HepG2 (cell line): ENCODE results near the gene ETS1. TPM values are rescaled to one million over a fixed set of nuclear protein-coding genes. Genes with fewer than 3 reads are reported as not detected.

ENCODE experiments used
- ATAC-seq: fragments of 200-7000 bp; cut with Tn5 transposase; 3 replicates; pipeline ENCODE4 v1.9.1; 2020; ENCODE audit warnings: mild to moderate bottlenecking, moderate library complexity
- BruUV-seq: library from RNA; stranded (reverse); fragments of 400-500 nt; replicated peaks from 2 replicates; lab custom pipeline; 2021; lab: Mats Ljungman, UMichigan
- CTCF ChIA-PET: fragments of 300-600 bp; formaldehyde crosslinking; extraction: SDS; loops from one replicate; lab custom pipeline; 2021; ENCODE audit warnings: low total read pairs, inconsistent platforms, low intra/inter-chr PET ratio; lab: Yijun Ruan, JAX
- POLR2A ChIA-PET: fragments of 350-600 bp; sonication (Branson Sonifier 250); formaldehyde crosslinking; loops from one replicate; lab custom pipeline; 2020; ENCODE audit warnings: antibody characterized with exemption, inconsistent platforms; lab: Yijun Ruan, JAX
- DNase-seq: peaks from one replicate; pipeline ENCODE4 v3.0.0-alpha.2; 2015; ENCODE audit warnings: low spot score
- FAIRE-seq: peaks from 3 replicates; lab custom pipeline; 2011; peaks lifted over from hg19 to GRCh38; lab: Jason Lieb, UNC
- H2AFZ ChIP-seq: one replicate; pipeline ENCODE4 v1.6.1; 2011; ENCODE audit warnings: low read length, inconsistent platforms
- H3K27ac ChIP-seq: fragments of 300-600 bp; 3 replicates; pipeline ENCODE4 v1.8.0; 2011; ENCODE audit warnings: mixed run types, mild to moderate bottlenecking, mixed read lengths, low read length, inconsistent platforms; ENCODE audit not compliant: insufficient read depth; ENCODE audit errors: extremely low read length
- H3K27me3 ChIP-seq, 2 experiments: fragments of 200-600 bp in 1 of 2; 2 replicates in 1 of 2; 3 replicates in 1 of 2; pipeline versions ENCODE4 v1.6.0 to v1.8.0; 2011; ENCODE audit warnings: low read length in 2 of 2, mild to moderate bottlenecking in 2 of 2, moderate library complexity in 2 of 2, inconsistent platforms in 1 of 2; ENCODE audit not compliant: insufficient read depth in 2 of 2, control insufficient read depth in 1 of 2
- H3K36me3 ChIP-seq, 2 experiments: fragments of 200-600 bp in 1 of 2; replicated peaks in 1 of 2; 2 replicates in 1 of 2; 3 replicates in 1 of 2; pipeline versions ENCODE4 v1.5.1 to v1.8.0; 2011; ENCODE audit warnings: low read length in 2 of 2, inconsistent platforms in 1 of 2; ENCODE audit not compliant: insufficient read depth in 2 of 2, control insufficient read depth in 1 of 2
- H3K4me1 ChIP-seq: 2 replicates; pipeline ENCODE4 v1.5.1; 2012; ENCODE audit warnings: low read length, inconsistent platforms; ENCODE audit not compliant: insufficient read depth
- H3K4me2 ChIP-seq: 2 replicates; pipeline ENCODE4 v1.6.0; 2011; ENCODE audit warnings: low read depth, low read length, inconsistent platforms
- H3K4me3 ChIP-seq, 3 experiments: fragments of 200-600 bp in 1 of 3; sonication (generic), shearing (Covaris generic) in 1 of 3; replicated peaks in 1 of 3; 2 replicates each; pipeline ENCODE4 v1.5.1; 2011 to 2016; ENCODE audit warnings: low read length in 3 of 3, inconsistent platforms in 2 of 3, low read depth in 2 of 3, mild to moderate bottlenecking in 2 of 3, control low read depth in 1 of 3, mixed read lengths in 1 of 3; ENCODE audit not compliant: insufficient read depth in 1 of 3
- H3K79me2 ChIP-seq: one replicate; pipeline ENCODE4 v1.6.1; 2011; ENCODE audit warnings: low read length, inconsistent platforms; ENCODE audit not compliant: insufficient read depth
- H3K9ac ChIP-seq: 2 replicates; pipeline ENCODE4 v1.6.0; 2011; ENCODE audit warnings: mild to moderate bottlenecking, low read depth, low read length, inconsistent platforms; ENCODE audit not compliant: insufficient read depth
- H3K9me3 ChIP-seq: 2 replicates; pipeline ENCODE4 v1.5.1; 2012; ENCODE audit warnings: mild to moderate bottlenecking, low read length
- H4K20me1 ChIP-seq: 2 replicates; pipeline ENCODE4 v1.6.0; 2011; ENCODE audit warnings: inconsistent platforms, mild to moderate bottlenecking, low read length, moderate library complexity; ENCODE audit not compliant: insufficient read depth
- ARNTL ChIP-seq: sonication (generic); formaldehyde crosslinking; IDR thresholded peaks from 2 replicates; pipeline ENCODE4 v1.4.0; 2020; ENCODE audit warnings: mild to moderate bottlenecking, missing genetic modification reagents
- ETV5 ChIP-seq: IDR thresholded peaks from 2 replicates; pipeline ENCODE4 v1.6.1; 2018; ENCODE audit warnings: missing biosample characterization, missing genetic modification reagents, inconsistent platforms, borderline replicate concordance
- GTF2F1 ChIP-seq: fragments of 150-350 bp; IDR thresholded peaks from 2 replicates; pipeline ENCODE4 v1.6.1; 2014; ENCODE audit warnings: low read length
- MTA1 ChIP-seq: sonication (generic); formaldehyde crosslinking; IDR thresholded peaks from 2 replicates; pipeline ENCODE4 v1.4.0; 2020; ENCODE audit warnings: missing genetic modification reagents, mild to moderate bottlenecking, borderline replicate concordance
- MYNN ChIP-seq: sonication (generic); formaldehyde crosslinking; IDR thresholded peaks from 2 replicates; pipeline ENCODE4 v1.4.0; 2020; ENCODE audit warnings: mild to moderate bottlenecking, low read depth, missing genetic modification reagents
- PLRG1 ChIP-seq: fragments of 450-650 bp; conservative IDR thresholded peaks from 2 replicates; pipeline ENCODE4 v1.6.1; 2016
- RBFOX2 ChIP-seq: fragments of 200-400 bp; formaldehyde crosslinking; IDR thresholded peaks from 2 replicates; pipeline ENCODE4 v1.6.1; 2017; ENCODE audit warnings: low read depth, mild to moderate bottlenecking, low read length
- SMARCC2 ChIP-seq: fragments of 450-650 bp; IDR thresholded peaks from 2 replicates; pipeline ENCODE4 v1.6.1; 2017; ENCODE audit warnings: antibody characterized with exemption, mild to moderate bottlenecking
- ZFP36 ChIP-seq: fragments of 150-350 bp; IDR thresholded peaks from 2 replicates; pipeline ENCODE4 v1.6.1; 2018; ENCODE audit warnings: borderline replicate concordance, low read length, low read depth; ENCODE audit not compliant: partially characterized antibody
- ZNF263 ChIP-seq: sonication (generic); formaldehyde crosslinking; IDR thresholded peaks from 2 replicates; pipeline ENCODE4 v1.4.0; 2020; ENCODE audit warnings: missing genetic modification reagents
- ZNF33B ChIP-seq: sonication (generic); formaldehyde crosslinking; IDR thresholded peaks from 2 replicates; pipeline ENCODE4 v1.5.1; 2020; ENCODE audit warnings: mild to moderate bottlenecking, missing genetic modification reagents
- WGBS: methylation state at CpG from one replicate; pipeline ENCODE4 v1.1.6; 2017; ENCODE audit warnings: low lambda C conversion rate; 5-methylcytosine and 5-hydroxymethylcytosine counted together
- in situ Hi-C: cut with HindIII; loops from 2 replicates; pipeline ENCODE4 v1.10.0; 2017; ENCODE audit warnings: low pct_unique_long_range_greater_than_20kb; ENCODE audit not compliant: extremely low pct_ligation_motif_present
- intact Hi-C: fragments of 100-400 bp; cut with micrococcal nuclease; formaldehyde crosslinking; loops from one replicate; pipeline ENCODE4 v1.10.0; 2022; ENCODE audit not compliant: unreplicated experiment
- polyA plus RNA-seq, 8 experiments: library from polyadenylated mRNA; depleted of rRNA in 3 of 8; stranded (reverse) in 7 of 8; unstranded in 1 of 8; fragments of >200 nt; fragmentation: Illumina TruSeq in 4 of 8; extraction: Trizol in 4 of 8; gene quantifications; 2 replicates each; pipeline versions ENCODE4 v1.2.1 to v1.2.3, GENCODE V29; 2011 to 2016; ENCODE audit warnings: low read depth in 4 of 8, missing spikeins in 1 of 8, mixed read lengths in 1 of 8; ENCODE audit not compliant: insufficient read depth in 1 of 8
- total RNA-seq, 5 experiments: library from RNA; depleted of rRNA; stranded (reverse); fragments of >200 nt; fragmentation: Illumina TruSeq; extraction: Trizol; gene quantifications; 2 replicates each; pipeline ENCODE4 v1.2.3, GENCODE V29; 2016; ENCODE audit warnings: low read depth in 1 of 5
- TF ChIP-seq, protein P1 (sequence below): sonication (generic); formaldehyde crosslinking; IDR thresholded peaks from 2 replicates; pipeline ENCODE4 v1.4.0; 2020; ENCODE audit warnings: mild to moderate bottlenecking, missing genetic modification reagents
- TF ChIP-seq, protein P2 (sequence below): sonication (generic); formaldehyde crosslinking; IDR thresholded peaks from 2 replicates; pipeline ENCODE4 v1.4.0; 2020; ENCODE audit warnings: missing genetic modification reagents
- TF ChIP-seq, protein P3 (sequence below): sonication (generic); formaldehyde crosslinking; IDR thresholded peaks from 2 replicates; pipeline ENCODE4 v1.4.0; 2020; ENCODE audit warnings: missing genetic modification reagents, mild to moderate bottlenecking, borderline replicate concordance

The ETS1 gene
- total and polyA plus RNA-seq, 2 of the 13 experiments (the other 11 are each of a cell fraction or from before 2014, with no cell fraction given) = 0.18 to 0.34 TPM

DNA sequence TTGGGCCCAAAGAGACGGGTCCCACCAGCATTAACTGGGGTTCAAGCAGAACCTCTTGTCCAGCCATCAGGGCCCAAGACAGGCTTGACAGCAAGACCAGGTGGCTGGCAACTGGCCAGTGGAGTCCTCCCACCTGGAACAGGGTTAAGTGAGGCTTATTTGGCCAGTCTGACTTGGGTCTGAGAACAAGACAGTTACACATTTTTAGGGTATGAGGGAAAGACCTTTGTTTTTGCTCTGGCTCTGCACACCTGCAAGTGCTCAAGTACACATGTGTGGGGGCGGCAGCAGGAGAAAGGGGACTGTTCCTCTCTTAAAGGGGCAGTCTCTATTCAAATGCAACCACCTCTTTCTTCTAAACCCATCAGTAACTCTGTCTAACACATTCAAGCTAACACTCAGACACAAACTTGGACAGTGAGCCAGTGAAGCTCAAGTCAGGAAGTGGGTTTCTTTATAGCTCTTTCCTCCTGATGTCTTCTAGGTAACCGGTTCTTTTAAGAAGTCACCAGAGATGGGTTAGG lies 116.2 kb downstream of the ETS1 start:
- Histone ChIP-seq H4K20me1 (no peaks in the 10 kb centered on the region), H3K4me1 (peaks cover 18% of the 10 kb centered on the region), H3K9me3 (no peaks in the 10 kb centered on the region), H2AFZ (no peak overlapping the region), H3K9ac (no peak overlapping the region), H3K4me2 (no peak overlapping the region), H3K27ac (no peak overlapping the region), H3K79me2 (no peaks in the 10 kb centered on the region), H3K36me3 (no peaks in the 10 kb centered on the region), H3K27me3 (no peaks in the 10 kb centered on the region; a peak in 1 of 5 replicates), H3K4me3 (no peak overlapping the region)
- ATAC-seq = no peak
- intact Hi-C loops = no loop called here
- DNase-seq = no peak
- BruUV-seq = no TSS peak
- WGBS = 52% methylated on average over 3 of the region's 3 CpGs
- FAIRE-seq = no peak
- in situ Hi-C loops = no loop called here
- CTCF ChIA-PET = no interaction called here
- POLR2A ChIA-PET = no interaction called here
- no peak for TF ChIP-seq ETV5 (CRISPR knock-in tag)
- TF ChIP-seq, protein P1, sequence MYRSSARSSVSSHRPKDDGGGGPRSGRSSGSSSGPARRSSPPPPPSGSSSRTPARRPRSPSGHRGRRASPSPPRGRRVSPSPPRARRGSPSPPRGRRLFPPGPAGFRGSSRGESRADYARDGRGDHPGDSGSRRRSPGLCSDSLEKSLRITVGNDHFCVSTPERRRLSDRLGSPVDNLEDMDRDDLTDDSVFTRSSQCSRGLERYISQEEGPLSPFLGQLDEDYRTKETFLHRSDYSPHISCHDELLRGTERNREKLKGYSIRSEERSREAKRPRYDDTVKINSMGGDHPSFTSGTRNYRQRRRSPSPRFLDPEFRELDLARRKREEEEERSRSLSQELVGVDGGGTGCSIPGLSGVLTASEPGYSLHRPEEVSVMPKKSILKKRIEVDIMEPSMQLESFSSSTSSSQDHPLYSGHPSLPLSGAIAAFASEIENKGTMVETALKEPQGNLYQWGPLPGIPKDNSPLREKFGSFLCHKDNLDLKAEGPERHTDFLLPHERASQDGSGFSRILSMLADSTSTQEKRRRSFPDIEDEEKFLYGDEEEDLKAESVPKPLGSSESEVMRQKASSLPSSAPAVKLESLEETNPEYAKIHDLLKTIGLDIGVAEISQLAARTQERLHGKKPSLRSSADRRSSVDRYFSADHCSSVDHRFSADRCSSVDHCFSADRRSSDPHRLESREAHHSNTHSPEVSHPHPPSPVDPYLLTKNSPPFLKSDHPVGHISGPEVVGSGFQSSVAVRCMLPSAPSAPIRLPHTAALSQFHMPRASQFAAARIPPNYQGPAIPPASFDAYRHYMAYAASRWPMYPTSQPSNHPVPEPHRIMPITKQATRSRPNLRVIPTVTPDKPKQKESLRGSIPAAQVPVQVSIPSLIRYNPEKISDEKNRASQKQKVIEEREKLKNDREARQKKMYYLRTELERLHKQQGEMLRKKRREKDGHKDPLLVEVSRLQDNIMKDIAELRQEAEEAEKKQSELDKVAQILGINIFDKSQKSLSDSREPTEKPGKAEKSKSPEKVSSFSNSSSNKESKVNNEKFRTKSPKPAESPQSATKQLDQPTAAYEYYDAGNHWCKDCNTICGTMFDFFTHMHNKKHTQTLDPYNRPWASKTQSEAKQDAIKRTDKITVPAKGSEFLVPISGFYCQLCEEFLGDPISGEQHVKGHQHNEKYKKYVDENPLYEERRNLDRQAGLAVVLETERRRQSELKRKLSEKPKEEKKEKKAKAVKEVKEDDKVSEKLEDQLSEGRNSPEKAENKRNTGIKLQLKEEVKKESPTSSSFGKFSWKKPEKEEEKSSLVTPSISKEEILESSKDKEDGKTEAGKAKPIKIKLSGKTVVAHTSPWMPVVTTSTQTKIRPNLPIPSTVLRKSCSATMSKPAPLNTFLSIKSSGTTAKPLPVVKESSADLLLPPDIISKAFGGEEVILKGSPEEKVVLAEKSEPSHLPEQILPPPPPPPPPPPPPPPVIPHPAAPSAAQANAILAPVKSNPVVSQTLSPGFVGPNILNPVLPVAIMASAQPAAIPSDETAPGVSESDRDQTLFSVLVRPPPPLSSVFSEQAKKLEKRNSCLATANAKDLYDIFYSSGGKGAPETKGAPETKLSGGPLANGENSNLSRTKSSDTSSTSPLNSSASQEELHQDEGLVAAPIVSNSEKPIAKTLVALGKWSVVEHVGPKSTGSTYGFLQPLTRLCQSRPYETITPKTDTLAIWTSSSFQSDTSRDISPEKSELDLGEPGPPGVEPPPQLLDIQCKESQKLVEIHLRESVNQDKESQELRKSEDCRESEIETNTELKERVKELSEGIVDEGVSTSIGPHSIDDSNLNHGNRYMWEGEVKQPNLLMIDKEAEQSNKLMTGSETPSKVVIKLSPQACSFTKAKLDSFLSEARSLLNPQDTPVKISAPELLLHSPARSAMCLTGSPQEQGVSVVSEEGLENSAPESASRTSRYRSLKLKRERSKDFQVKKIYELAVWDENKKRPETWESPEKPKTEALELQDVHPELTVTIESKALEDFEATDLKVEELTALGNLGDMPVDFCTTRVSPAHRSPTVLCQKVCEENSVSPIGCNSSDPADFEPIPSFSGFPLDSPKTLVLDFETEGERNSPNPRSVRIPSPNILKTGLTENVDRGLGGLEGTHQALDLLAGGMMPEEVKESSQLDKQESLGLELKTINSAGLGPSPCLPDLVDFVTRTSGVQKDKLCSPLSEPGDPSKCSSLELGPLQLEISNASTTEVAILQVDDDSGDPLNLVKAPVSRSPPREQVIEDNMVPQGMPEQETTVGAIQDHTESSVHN (CRISPR knock-in tag) = no peak
- TF ChIP-seq, protein P2, sequence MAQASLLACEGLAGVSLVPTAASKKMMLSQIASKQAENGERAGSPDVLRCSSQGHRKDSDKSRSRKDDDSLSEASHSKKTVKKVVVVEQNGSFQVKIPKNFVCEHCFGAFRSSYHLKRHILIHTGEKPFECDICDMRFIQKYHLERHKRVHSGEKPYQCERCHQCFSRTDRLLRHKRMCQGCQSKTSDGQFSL (CRISPR knock-in tag) = no peak
- no peak for TF ChIP-seq PLRG1
- TF ChIP-seq, protein P3, sequence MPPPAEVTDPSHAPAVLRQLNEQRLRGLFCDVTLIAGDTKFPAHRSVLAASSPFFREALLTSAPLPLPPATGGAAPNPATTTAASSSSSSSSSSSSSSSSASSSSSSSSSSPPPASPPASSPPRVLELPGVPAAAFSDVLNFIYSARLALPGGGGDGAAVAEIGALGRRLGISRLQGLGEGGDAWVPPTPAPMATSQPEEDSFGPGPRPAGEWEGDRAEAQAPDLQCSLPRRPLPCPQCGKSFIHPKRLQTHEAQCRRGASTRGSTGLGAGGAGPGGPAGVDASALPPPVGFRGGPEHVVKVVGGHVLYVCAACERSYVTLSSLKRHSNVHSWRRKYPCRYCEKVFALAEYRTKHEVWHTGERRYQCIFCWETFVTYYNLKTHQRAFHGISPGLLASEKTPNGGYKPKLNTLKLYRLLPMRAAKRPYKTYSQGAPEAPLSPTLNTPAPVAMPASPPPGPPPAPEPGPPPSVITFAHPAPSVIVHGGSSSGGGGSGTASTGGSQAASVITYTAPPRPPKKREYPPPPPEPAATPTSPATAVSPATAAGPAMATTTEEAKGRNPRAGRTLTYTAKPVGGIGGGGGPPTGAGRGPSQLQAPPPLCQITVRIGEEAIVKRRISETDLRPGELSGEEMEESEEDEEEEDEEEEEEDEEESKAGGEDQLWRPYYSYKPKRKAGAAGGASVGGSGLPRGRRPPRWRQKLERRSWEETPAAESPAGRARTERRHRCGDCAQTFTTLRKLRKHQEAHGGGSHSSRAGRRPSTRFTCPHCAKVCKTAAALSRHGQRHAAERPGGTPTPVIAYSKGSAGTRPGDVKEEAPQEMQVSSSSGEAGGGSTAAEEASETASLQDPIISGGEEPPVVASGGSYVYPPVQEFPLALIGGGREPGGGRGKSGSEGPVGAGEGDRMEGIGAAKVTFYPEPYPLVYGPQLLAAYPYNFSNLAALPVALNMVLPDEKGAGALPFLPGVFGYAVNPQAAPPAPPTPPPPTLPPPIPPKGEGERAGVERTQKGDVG (CRISPR knock-in tag) = no peak
- TF ChIP-seq MTA1 (CRISPR knock-in tag) = no peak
- no peak for TF ChIP-seq RBFOX2
- TF ChIP-seq ZFP36 = no peak
- no peak for TF ChIP-seq ZNF263 (CRISPR knock-in tag)
- TF ChIP-seq ARNTL (CRISPR knock-in tag) = no peak
- TF ChIP-seq SMARCC2 = no peak
- TF ChIP-seq ZNF33B (CRISPR knock-in tag) = no peak
- TF ChIP-seq MYNN (CRISPR knock-in tag) = no peak
- no peak for TF ChIP-seq GTF2F1
